ENCODE measurements around the gene COL27A1.
"Not testable (repeated sequence)": the region's sequence is repeated elsewhere in the genome, so short reads cannot be mapped to it uniquely, and the experiment has no call there.

The COL27A1 gene

DNA sequence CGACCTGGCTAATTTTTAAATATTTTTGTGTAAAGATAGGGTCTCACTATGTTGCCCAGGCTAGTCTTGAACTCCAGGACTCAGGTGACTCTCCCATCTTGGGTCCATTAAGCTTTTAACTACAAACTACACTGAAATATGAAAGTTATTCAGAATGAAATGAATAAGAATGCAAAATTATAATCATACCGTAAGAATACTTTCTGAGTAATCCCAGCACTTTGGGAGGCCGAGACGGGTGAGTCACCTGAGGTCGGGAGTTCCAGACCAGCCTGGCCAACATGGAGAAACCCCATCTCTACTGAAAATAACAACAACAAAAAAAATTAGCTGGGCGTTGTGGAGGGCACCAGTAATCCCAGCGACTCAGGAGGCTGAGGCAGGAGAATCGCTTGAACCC is 166.4 kb downstream of the COL27A1 start:
- POLR2A ChIA-PET, result no interaction called here
- DNase-seq (ENCODE audit: extremely low spot score), result no peak
- CTCF ChIA-PET, result interaction anchor here (1.2 kb wide), 1 partner anchor 31 kb away, joined by 3 read pairs; no protein-coding TSS in a partner anchor
- TF ChIP-seq, protein P1, sequence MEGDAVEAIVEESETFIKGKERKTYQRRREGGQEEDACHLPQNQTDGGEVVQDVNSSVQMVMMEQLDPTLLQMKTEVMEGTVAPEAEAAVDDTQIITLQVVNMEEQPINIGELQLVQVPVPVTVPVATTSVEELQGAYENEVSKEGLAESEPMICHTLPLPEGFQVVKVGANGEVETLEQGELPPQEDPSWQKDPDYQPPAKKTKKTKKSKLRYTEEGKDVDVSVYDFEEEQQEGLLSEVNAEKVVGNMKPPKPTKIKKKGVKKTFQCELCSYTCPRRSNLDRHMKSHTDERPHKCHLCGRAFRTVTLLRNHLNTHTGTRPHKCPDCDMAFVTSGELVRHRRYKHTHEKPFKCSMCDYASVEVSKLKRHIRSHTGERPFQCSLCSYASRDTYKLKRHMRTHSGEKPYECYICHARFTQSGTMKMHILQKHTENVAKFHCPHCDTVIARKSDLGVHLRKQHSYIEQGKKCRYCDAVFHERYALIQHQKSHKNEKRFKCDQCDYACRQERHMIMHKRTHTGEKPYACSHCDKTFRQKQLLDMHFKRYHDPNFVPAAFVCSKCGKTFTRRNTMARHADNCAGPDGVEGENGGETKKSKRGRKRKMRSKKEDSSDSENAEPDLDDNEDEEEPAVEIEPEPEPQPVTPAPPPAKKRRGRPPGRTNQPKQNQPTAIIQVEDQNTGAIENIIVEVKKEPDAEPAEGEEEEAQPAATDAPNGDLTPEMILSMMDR (IDR thresholded peaks at IDR 0.05; ENCODE audit: control extremely low read depth, extremely low read depth, low read depth, missing control alignments), result no peak

DNA sequence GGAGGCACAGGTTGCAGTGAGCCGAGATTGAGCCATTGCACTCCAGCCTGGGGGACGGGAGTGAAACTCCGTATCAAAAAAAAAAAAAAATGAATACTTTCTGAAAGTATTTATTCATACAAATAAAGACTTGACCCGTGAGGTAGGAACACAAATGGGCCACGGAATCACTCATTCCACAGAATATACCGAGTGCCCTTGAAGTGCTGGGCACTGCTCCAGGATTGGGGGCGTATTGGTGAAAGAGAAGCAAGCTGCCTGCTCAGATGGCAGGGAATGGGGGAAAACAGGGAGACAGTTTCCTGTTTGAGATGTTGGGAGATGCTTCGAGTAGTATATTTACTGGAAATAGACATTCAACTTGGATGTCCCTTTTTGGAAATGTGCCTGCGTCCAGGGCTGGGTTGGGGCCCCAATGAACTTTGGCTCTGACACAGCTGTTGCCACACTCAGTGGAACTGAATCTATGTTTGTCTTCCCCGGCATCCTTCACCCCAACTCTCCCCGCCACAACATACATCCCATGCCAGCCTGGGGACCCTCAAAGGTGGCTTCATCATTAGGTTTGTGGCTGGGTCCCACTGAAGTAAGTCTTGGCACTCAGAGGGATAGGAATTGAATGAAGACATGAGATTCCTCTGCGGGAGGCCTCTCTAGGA is 167.0 kb downstream of the COL27A1 start:
- POLR2A ChIA-PET; DNase-seq (ENCODE audit: extremely low spot score); CTCF ChIA-PET: not testable (repeated sequence)

DNA sequence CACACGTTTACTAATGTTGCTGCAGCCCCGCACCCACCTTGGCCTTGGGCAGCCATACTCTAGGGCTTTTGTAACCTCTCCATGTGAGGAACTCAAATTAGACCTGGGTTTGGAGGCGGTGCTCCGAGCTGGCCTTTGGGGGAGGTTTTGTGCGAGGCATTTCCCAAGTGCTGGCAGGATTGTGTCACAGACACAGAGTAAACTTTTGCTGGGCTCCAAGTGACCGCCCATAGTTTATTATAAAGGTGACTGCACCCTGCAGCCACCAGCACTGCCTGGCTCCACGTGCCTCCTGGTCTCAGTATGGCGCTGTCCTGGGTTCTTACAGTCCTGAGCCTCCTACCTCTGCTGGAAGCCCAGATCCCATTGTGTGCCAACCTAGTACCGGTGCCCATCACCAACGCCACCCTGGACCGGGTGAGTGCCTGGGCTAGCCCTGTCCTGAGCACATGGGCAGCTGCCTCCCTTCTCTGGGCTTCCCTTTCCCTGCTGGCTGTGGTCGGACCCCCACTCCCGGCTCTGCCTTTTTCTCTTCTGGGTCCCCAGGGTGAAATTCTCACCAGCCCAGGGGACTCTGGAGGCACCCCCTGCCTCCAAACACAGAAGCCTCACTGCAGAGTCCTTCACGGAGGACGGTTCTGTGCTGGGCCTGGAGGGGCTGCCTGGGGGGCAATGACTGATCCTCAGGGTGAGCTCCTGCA is 167.6 kb downstream of the COL27A1 start, which contains the start of gene ORM1:
Gene ORM1, plus strand, starts transcription at position 268 of the 701 bp plus-strand sequence. Its CDS starts 36 bp downstream, at position 304.
- POLR2A ChIA-PET; DNase-seq (ENCODE audit: extremely low spot score); CTCF ChIA-PET: not testable (repeated sequence)

DNA sequence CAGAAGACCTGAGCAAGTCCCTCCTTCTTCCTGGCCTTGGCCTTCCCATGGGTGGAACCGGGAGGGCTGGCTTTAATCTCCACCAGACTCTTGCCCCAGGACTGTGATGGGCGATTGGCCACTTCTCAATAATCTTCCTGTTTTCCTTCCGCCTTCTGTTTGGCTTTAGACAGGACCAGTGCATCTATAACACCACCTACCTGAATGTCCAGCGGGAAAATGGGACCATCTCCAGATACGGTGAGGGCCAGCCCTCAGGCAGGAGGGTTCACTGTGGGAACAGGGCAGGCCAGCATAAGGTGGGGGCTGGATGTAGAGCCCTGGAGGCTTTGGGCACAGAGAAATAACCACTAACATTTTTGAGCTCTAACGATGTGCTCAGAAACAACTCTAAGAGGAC is 168.5 kb downstream of the COL27A1 start:
- POLR2A ChIA-PET; DNase-seq (ENCODE audit: extremely low spot score): not testable (repeated sequence)
- CTCF ChIA-PET, result interaction anchor here (3.0 kb wide), 1 partner anchor 33 kb away, joined by 13 read pairs; no protein-coding TSS in a partner anchor

DNA sequence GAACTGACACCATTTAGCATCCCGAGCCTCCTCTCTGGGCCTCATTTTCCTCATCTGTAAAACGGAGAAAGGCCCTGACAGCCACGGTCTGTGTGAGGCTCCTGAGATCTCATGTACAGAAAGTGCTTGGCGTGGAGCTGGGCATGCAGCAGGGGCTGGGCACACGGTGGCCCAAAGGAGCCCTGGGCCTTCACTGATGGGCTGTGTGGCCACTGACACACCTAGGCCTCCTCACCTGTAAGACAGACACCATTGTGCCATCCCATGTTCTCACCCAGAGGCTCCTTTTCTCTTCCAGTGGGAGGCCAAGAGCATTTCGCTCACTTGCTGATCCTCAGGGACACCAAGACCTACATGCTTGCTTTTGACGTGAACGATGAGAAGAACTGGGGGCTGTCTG is 169.2 kb downstream of the COL27A1 start:
- ChIA-PET POLR2A (no interaction called here), CTCF (interaction anchor here (1.2 to 3.0 kb wide), 2 partner anchors 18 to 34 kb away, joined by 3 to 13 read pairs; no protein-coding TSS in a partner anchor)
- no peak for DNase-seq (ENCODE audit: extremely low spot score)
- TF ChIP-seq, protein P1 (IDR thresholded peaks at IDR 0.05; ENCODE audit: control extremely low read depth, extremely low read depth, low read depth, missing control alignments), result no peak

DNA sequence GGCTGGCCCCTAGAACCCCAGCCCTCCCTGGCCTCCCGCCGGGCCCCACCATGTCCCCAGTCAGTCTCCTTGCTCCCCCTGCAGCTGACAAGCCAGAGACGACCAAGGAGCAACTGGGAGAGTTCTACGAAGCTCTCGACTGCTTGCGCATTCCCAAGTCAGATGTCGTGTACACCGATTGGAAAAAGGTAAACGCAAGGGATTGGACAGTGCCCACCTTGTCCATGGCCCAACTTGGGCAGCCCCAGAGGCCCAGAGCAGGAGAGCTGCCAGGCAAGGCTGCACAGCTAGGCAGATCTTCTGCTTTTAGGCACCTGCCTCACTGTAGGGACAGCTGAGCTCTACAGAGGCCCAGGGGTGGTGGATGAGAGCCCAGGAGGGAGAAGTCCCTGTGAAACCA is 169.6 kb downstream of the COL27A1 start:
- POLR2A ChIA-PET; DNase-seq (ENCODE audit: extremely low spot score): not testable (repeated sequence)
- CTCF ChIA-PET, result interaction anchor here (1.2 to 3.0 kb wide), 2 partner anchors 17 to 34 kb away, joined by 3 to 13 read pairs; no protein-coding TSS in a partner anchor

DNA sequence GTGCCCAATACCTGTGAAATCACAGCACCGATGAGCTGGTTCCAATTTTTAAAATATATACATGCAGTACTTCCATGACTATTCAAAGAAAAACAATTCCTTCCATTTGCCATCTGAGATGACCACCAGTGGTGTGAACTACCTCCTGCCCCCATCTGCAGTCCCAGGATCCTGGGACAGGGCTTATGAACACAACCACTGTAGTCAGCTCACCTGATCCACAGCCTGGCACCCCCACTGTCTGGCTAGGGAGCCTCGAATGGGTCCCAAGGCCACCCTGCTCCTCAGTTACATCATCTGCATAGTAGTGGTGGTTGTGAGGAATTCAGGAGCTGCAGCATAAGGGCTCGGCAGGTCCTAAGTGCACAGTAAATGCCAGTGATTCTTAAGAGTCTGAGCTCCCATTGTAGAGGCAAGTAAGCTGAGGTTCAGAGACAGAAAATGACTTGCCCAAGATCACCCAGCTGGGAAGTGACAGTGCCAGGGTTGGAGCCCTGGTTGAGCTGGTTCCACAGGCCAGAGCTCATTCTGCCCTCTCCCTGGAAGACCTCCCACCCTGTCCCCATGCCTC is 170.4 kb downstream of the COL27A1 start:
- not testable (repeated sequence) for DNase-seq (ENCODE audit: extremely low spot score)
- ChIA-PET POLR2A (interaction anchor here (1.1 kb wide), 1 partner anchor 44 kb away, joined by 3 read pairs; no protein-coding TSS in a partner anchor), CTCF (interaction anchor here (1.1 to 3.0 kb wide), 3 partner anchors 17 to 243 kb away, joined by 3 to 13 read pairs (median 5); no protein-coding TSS in a partner anchor)

DNA sequence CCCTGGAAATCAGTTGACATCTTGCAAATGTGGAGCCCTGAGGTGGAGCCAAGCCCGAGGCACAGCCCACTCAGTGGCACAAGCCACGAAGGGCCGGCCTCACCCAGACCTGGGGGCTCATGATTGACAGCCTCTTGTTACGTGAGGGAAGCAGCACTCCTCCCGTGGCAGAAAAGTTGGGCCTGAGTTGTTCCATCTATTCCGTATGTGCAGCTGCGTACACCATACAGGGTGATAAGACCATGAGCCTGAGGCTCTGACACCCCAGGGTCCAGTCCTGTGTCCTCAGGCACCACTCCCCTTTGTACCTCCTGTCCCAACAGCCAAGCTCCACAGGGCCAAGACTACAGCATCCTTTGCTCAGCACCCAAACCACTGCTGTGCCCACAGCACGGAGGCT is 172.4 kb downstream of the COL27A1 start:
- POLR2A ChIA-PET, result no interaction called here
- DNase-seq (ENCODE audit: extremely low spot score), result no peak
- CTCF ChIA-PET, result no interaction called here
- TF ChIP-seq, protein P1 (IDR thresholded peaks at IDR 0.05; ENCODE audit: control extremely low read depth, extremely low read depth, low read depth, missing control alignments), result no peak

DNA sequence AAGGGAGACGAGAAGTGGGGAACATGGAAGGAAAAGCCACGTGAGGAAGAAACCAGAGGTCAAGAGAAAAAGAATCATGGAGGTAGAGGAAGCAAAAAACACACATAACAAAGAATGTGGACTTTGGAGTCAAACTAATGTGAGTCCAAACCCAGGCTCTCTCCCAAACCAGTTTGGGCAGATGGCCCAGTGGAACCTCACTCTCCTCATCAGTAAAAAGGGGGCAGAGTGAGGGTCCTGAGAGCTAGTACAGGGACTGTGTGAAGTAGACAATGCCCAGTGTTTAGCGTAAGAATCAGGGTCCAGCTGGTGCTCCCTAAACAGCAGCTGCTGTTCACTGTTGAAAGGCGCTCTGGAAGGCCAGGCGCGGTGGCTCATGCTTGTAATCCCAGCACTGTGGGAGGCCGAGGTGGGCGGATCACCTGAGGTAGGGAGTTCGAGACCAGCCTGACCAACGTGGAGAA is 173.1 kb downstream of the COL27A1 start:
- POLR2A ChIA-PET, result not testable (repeated sequence)
- CTCF ChIA-PET, result interaction anchor here (0.9 kb wide), 1 partner anchor 629 kb away, joined by 3 read pairs; no protein-coding TSS in a partner anchor

DNA sequence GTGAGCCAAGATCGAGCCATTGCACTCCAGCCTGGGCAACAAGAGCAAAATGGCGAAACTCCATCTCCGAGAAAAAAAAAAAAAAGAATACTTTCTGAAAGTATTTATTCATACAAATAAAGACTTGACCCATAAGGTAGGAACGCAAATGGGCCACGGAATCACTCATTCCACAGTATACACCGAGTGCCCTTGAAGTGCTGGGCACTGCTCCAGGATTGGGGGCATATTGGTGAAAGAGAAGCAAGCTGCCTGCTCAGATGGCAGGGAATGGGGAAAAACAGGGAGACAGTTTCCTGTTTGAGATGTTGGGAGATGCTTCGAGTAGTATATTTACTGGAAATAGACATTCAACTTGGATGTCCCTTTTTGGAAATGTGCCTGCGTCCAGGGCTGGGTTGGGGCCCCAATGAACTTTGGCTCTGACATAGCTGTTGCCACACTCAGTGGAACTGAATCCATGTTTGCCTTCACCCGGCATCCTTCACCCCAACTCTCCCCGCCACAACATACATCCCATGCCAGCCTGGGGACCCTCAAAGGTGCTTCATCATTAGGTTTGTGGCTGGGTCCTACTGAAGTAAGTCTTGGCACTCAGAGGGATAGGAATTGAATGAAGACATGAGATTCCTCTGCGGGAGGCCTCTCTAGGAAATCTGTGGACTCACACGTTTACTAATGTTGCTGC is 173.7 kb downstream of the COL27A1 start:
- ChIA-PET CTCF (interaction anchor here (0.9 kb wide), 1 partner anchor 629 kb away, joined by 3 read pairs; no protein-coding TSS in a partner anchor), POLR2A (interaction anchor here (0.6 kb wide), 1 partner anchor 53 kb away, joined by 3 read pairs; no protein-coding TSS in a partner anchor)

More for the DNA sequence above, 173.1 kb downstream of the COL27A1 start:
- not testable (repeated sequence) for DNase-seq (ENCODE audit: extremely low spot score)

DNA sequence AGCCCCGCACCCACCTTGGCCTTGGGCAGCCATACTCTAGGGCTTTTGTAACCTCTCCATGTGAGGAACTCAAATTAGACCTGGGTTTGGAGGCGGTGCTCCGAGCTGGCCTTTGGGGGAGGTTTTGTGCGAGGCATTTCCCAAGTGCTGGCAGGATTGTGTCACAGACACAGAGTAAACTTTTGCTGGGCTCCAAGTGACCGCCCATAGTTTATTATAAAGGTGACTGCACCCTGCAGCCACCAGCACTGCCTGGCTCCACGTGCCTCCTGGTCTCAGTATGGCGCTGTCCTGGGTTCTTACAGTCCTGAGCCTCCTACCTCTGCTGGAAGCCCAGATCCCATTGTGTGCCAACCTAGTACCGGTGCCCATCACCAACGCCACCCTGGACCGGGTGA is 174.3 kb downstream of the COL27A1 start, which contains the start of gene ORM2:
Gene ORM2, plus strand, starts transcription at position 245 of the 398 bp plus-strand sequence. Its CDS starts 36 bp downstream, at position 281.
- DNase-seq (ENCODE audit: extremely low spot score); CTCF ChIA-PET: not testable (repeated sequence)
- POLR2A ChIA-PET, result interaction anchor here (0.6 kb wide), 1 partner anchor 53 kb away, joined by 3 read pairs; no protein-coding TSS in a partner anchor

More for the DNA sequence above, 173.7 kb downstream of the COL27A1 start:
- DNase-seq (ENCODE audit: extremely low spot score), result not testable (repeated sequence)
